Mononuclear cell (primary cell): ENCODE data around the gene RANBP10. TPM values are rescaled to one million over a fixed set of nuclear protein-coding genes. Genes with fewer than 3 reads are reported as not detected.

Experiments used
- H3K27me3 ChIP-seq: 2 replicates; pipeline ENCODE4 v1.6.0; 2011; ENCODE audit warnings: low read length, control low read depth; ENCODE audit not compliant: insufficient read depth
- H3K4me1 ChIP-seq: 2 replicates; pipeline ENCODE4 v1.5.1; 2011; ENCODE audit warnings: mild to moderate bottlenecking, low read length, control low read depth; ENCODE audit not compliant: insufficient read depth
- H3K4me3 ChIP-seq: 2 replicates; pipeline ENCODE4 v1.5.1; 2011; ENCODE audit warnings: mild to moderate bottlenecking, low read length, moderate library complexity
- H3K9me3 ChIP-seq: 2 replicates; pipeline ENCODE4 v1.5.1; 2011; ENCODE audit warnings: low read depth, mild to moderate bottlenecking, control low read depth, low read length
- total RNA-seq: library from RNA; depleted of rRNA; stranded (reverse); fragments of >200 nt; gene quantifications from one replicate; pipeline ENCODE4 v1.2.3, GENCODE V29; 2012

RANBP10 gene
- total RNA-seq, 1 donor = 8.5 TPM

DNA sequence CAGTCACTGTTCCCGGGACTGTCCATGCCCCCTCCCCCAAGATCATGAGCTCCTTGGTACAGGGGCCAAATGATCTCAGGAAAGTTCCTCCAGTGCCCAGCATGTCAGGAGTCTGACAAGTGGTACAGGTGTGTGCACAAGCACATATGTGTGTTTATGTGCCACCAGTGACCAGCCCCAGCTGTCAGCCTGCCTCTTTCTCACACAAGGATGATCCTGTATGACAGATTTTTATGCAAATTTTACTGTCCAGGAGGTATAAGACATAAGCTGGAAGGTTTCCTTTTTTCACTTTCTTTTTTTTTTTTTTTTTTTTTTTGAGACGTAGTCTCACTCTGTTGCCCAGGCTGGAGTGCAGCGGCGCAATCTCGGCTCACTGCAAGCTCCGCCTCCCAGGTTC lies 55.9 kb downstream of the RANBP10 start:
- no peaks in the 10 kb centered on the region for H3K9me3 ChIP-seq
- H3K4me1 ChIP-seq = no peaks in the 10 kb centered on the region
- no peak overlapping the region for H3K4me3 ChIP-seq
- H3K27me3 ChIP-seq = no peaks in the 10 kb centered on the region

DNA sequence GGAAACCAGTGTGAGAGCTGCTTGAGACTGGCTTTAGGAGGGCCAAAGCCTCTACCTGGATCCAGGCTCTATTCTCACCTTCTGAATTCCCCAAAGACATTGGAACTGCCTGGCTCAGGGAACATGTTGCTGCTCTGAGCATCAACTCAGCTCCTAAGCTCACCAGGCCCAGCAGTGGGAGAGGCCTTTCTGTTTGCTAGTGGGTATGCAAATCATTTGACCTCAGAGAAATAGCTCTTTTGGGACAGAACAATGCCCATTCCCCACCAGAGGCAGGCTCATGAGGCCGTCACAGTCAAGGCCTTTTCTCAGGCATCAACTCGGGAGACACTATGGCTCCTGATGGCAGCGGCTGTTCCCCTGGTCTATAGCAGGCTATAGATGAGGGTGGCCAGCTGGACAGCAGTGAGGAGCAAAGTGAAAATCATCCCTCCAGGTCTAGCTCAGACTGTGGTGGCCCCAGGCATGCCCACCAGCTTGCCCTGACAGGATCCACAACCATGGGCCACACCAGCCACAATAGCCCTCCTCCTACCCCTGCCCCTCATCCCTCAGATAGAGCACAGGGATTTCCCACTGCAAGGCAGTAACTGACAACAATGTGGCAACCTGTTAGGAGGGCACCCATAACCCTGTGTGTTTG lies 56.8 kb downstream of the RANBP10 start:
- no peaks in the 10 kb centered on the region for H3K4me1 ChIP-seq
- H3K9me3 ChIP-seq = no peaks in the 10 kb centered on the region
- no peaks in the 10 kb centered on the region for H3K27me3 ChIP-seq
- no peak overlapping the region for H3K4me3 ChIP-seq

DNA sequence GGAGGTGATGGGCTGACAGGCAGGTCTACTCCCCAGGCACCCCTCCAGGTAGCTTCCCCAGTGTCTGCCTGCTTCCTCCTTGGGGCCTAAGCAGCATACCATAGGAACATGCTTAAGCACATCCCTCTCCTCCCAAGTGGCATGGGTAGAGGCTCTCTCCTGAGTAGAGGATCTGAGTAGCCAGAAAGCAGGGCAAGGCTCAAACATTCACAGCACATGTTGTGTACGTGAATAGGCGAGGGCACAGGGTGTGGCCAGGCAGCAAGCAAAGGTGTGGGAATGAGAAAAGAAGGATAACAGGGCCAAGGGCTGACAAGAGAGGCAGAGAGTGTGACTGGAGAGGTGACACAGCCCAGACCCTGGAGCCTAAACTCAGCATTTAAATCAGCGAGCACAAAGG lies 57.5 kb downstream of the RANBP10 start:
- no peaks in the 10 kb centered on the region for H3K27me3 ChIP-seq
- H3K4me1 ChIP-seq = no peaks in the 10 kb centered on the region
- H3K4me3 ChIP-seq = no peak overlapping the region
- H3K9me3 ChIP-seq = no peaks in the 10 kb centered on the region

DNA sequence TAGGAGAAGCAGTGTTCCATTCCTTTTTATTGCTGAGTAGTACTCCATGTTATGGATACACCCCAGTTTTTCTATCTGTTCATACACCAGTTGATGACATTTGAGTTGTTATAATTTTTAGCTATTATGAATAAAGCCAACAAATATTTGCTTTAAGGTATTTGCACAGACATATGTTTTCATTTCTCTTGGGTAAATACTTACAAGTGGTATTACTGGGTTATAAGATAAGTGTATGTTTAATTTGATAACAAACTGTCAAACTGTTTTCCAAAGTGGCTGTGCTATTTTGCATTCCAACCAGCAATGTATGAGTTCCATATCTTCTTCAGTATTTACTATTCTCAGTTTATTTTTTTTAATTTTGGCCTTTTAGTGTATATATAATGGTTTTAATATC lies 59.5 kb downstream of the RANBP10 start:
- Histone ChIP-seq H3K9me3 (no peaks in the 10 kb centered on the region), H3K4me3 (no peak overlapping the region), H3K27me3 (no peaks in the 10 kb centered on the region)

DNA sequence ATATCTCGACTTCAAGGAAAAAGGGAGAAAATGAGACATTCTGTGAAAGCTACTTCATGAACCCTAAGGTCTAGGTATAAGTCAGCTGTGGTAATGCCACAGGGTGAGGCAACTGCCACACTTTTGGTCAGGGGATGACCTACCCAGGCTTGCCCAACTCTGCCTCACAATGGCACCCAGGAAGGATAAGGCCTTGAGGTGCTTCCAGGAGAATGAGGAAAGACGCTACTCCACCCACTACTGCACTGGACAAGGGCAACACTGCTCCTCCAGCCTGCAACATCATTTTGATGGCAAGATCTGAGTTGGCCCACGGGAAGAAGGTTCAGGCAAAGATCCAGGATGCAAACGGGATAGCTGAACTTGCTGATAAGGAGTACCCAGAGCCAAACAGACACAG lies 65.2 kb downstream of the RANBP10 start:
- Histone ChIP-seq H3K9me3 (no peaks in the 10 kb centered on the region), H3K4me3 (no peak overlapping the region)

More for the DNA sequence above, 59.5 kb downstream of the RANBP10 start:
- no peaks in the 10 kb centered on the region for H3K4me1 ChIP-seq

DNA sequence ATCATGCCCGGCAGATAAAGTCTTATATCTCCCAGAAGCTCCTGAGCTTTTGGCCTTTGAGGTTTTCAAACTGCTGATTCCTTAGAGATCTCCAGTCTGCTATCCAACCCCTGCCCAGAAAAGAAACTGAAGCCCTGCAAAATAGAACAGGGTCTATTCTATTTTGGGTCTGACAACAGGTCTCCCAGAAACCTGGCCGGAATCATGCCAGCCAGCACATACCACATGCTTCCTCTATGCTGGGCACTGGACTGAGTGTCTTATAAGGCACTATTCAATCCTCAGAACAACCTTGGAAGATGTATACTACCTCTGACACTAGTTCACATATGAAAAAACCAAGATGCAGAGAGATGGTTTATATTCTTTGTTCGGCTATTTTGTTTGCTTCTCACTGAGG lies 66.0 kb downstream of the RANBP10 start:
- Histone ChIP-seq H3K4me1 (no peaks in the 10 kb centered on the region), H3K27me3 (no peaks in the 10 kb centered on the region), H3K4me3 (no peak overlapping the region), H3K9me3 (no peaks in the 10 kb centered on the region)

More for the DNA sequence above, 65.2 kb downstream of the RANBP10 start:
- H3K4me1 ChIP-seq = no peaks in the 10 kb centered on the region
- H3K27me3 ChIP-seq = no peaks in the 10 kb centered on the region

DNA sequence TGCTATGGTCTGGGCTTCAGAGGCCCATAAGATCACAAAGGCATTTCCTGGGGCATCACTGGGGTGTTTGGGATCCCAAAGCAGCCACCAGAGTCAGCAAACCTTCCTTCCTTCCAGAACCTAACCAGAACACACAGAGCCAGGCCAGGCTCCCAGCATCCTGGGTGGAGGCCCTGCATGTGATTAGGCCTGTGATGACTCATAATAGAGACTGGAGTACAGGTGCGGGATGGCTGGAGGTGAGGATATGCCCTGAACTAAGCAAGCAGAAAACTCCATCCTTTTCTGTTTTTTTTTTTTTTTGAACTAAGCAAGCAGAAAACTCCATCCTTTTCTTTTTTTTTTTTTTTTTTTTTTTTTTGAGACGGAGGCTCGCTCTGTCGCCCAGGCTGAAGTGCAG lies 69.5 kb downstream of the RANBP10 start:
- Histone ChIP-seq H3K4me3 (no peak overlapping the region), H3K4me1 (no peaks in the 10 kb centered on the region), H3K9me3 (no peaks in the 10 kb centered on the region), H3K27me3 (no peaks in the 10 kb centered on the region)

DNA sequence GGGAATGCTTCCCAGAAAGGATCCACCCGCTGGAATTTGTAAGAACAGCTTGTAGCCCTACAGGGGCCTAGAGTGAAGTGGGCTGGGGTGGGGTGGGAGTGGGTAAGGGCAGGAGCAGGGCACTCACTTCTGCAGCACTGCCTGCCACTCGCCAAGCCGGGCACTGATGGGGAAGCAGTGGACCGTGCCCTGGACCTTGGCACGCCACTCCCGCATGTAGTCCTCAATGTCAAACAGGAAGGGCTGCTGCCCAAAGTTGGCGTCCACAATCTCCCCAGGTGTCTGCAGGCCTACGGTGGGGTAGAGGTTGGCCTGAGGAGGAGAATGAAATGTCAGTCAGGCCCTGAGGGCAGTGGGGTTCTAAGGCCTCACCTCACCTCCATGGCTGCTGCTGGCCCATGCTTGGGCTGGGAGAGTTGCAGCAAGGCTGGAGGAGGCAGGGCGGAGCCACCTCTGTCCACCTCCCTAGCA lies 71.6 kb downstream of the RANBP10 start:
- no peaks in the 10 kb centered on the region for H3K27me3 ChIP-seq
- no peaks in the 10 kb centered on the region for H3K4me1 ChIP-seq
- H3K9me3 ChIP-seq = no peaks in the 10 kb centered on the region
- no peak overlapping the region for H3K4me3 ChIP-seq

DNA sequence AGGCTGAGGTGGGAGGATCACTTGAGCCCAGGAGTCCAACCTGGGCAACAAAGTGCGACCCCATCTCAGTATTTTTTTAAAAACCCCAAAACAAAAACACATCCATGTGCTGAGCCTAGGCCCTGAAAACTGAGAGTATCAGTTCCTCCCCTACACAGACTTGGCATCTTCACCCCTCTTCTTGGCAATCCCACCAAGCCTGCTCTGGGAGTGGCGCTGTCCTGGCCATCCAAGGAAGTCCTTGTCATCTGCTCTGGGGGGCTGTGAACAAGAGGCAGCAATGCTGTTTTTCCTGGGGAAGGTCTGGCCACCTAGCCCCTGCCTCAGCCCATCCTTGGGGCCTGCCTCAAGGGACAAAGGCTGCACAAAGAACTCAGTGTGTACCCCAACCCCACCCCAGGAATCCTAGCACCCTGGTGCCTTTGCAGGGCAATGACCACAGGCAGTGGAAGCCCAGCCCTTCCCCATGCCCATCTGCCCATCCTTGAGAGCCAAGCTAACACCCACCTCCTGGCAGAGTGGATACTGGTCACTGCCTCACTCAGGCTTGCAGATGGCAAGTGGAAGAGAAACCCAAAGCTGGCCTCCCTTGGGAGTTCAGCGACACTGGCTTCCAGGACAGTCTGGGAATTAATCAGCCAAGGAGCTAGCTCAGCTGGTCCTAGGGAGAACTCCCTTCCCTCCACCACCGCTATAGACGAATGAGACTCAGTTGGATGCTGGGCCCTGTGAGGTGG lies 72.5 kb downstream of the RANBP10 start:
- no peaks in the 10 kb centered on the region for H3K9me3 ChIP-seq
- no peak overlapping the region for H3K4me3 ChIP-seq
- H3K27me3 ChIP-seq = no peaks in the 10 kb centered on the region
- H3K4me1 ChIP-seq = no peaks in the 10 kb centered on the region

DNA sequence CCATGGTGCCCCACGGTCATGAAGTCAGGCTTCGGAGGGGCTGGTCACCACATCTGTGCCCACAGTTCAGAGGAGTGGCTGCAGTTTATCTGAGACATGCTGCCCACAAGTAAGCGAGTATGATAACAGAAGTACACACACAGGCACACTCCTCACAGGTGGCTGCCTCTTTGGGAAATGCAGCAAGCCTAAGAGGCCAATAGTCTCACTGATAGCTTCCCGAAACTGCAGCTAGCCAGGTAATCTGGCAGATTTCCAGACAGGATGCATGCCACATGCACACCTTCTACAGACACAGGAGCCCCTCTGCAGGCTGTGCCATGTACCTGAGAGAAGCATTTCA lies 74.6 kb downstream of the RANBP10 start:
- Histone ChIP-seq H3K4me3 (no peak overlapping the region), H3K4me1 (no peaks in the 10 kb centered on the region), H3K27me3 (no peaks in the 10 kb centered on the region), H3K9me3 (no peaks in the 10 kb centered on the region)

DNA sequence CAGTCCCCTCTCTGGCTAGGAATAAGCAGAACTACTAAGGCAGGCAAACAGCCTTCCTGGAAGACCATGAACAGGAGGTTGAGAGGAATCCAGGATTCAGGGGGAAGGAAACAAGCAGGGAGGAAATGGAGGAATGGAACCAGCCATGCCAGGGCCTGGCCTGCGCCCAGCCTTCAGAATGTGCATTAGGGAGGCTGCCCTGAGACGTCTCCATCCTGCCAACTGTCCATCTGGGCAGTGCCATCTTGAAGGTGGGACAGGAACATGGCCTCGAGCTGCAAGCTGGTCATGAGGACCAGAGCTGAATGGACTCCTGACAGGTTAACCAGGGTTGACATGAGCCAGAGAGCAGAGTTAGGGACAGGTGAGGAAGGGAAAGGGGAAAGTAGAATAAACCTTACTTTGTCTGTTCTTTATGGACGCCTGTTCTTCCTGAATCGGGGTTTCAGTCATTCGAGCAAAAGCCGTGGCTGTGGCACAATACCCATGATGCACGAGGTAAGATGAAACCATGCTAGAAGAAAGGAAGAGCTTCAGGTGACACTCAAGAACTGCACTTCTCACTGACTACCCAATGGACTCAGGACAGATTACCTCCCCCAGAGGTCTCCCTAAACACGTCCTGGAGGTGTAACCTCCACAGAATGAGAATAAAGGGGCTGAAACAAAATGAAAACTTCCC lies 75.1 kb downstream of the RANBP10 start:
- Histone ChIP-seq H3K4me1 (no peaks in the 10 kb centered on the region), H3K9me3 (no peaks in the 10 kb centered on the region), H3K27me3 (no peaks in the 10 kb centered on the region), H3K4me3 (no peak overlapping the region)

DNA sequence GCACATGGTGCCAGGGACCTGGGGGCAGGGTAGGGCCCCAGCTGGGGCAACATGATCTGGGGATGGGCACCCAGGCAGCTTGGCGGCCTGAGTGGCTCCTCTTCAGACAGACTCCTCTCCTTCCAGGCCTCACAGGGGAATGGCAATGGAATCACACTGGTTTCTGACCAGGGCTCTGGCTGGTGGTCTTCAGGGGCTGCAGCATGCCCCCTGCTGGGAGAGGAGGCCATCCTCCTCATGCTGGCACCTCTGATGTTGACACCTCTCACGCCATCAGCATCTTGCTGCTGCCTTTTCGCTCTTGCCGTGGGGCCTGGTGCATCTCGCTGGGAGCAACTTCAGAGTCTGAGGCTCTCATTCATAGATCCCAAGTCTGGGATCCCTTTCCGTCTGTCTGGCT lies 76.0 kb downstream of the RANBP10 start:
- no peaks in the 10 kb centered on the region for H3K9me3 ChIP-seq

DNA sequence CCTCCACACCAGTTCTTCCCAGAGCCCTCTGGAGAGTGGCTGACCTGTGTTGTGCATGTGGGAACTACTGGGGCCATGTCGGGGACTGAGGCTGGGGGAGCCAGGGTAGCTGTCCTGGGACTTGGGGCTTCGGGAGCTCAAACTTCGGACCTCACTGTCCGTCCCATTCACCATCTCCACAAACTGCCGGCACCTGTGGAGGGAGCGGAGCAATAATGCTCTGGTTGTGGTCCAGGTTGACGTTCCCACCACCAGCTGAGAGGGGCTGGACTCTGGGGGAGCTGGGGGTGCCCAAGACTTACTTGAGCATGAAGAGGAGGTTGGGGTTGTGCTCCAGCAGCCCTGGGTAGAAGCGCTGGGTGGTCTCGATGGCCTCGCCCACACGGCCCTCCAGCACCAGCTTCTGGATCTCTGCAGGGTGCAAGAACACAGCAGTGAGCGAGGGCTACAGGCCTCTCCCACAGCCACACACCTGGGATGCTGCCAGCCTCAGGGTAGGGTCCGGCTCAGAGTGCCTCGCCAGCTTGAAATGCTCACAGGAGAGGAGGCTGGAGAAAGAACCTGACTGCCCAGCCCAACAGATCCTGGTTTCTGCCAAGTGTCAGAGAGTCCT lies 76.6 kb downstream of the RANBP10 start:
- Histone ChIP-seq H3K4me1 (no peaks in the 10 kb centered on the region), H3K27me3 (no peaks in the 10 kb centered on the region), H3K4me3 (no peak overlapping the region), H3K9me3 (no peaks in the 10 kb centered on the region)

More for the DNA sequence above, 76.0 kb downstream of the RANBP10 start:
- Histone ChIP-seq H3K27me3 (no peaks in the 10 kb centered on the region), H3K4me1 (no peaks in the 10 kb centered on the region), H3K4me3 (no peak overlapping the region)

DNA sequence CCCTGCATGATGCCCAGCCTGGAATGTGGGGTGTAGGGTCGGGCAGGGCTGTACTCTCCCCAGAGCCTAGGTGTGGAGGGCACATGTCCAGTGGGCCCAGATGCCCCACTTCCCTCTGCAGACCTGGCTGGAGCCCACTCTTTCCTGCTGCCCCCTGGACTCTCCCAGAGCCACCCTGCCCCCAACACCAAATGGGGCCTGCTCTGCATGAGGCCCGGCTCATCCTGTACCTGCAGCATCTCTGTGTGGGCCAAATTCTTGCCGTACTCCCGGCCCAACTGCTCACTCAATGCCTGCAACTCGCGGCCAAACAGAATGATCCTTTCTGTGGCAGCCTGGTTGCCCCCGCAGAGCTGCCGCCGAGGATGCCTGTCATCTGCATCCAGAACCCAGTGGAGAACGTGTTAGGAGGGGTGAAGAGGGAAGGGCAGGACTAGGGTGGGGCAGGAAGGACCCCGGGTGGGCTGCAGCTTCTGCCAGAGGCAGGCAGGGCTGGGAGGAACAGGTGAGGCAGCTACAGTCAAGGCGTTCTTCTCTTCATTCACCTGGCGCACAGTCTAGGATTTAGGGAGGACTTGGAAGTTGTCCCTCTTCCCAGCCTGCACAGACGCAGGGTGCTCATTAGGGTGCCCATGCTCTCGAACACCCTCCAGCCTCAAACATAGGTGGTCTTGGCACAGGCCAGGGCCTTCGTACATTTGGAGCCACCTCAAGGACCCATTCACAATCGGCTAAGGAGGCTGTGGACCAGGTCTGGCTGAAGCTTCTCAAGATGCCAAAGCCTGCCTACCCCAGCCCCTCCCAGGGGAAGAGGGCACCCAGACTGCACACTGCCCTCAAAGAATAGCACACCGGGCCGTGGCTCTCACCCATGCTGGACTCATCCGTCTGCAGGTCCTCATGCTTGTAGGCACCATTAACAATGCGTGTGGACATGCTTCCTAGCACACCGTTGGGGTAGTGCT lies 78.6 kb downstream of the RANBP10 start:
- H3K9me3 ChIP-seq = no peaks in the 10 kb centered on the region
- H3K4me3 ChIP-seq = no peak overlapping the region
- no peaks in the 10 kb centered on the region for H3K27me3 ChIP-seq
- no peaks in the 10 kb centered on the region for H3K4me1 ChIP-seq
